Stimulated activated CD8-positive, alpha-beta memory T cell treated with anti-CD3 and anti-CD28 coated beads, Interleukin-15, amount 100 ng/mL, for 48 hours (primary cell): ENCODE measurements around the gene NCBP2.

Source experiments
- DNase-seq, 2 donors: peaks; one replicate each; pipeline ENCODE4 v3.0.0-alpha.2; 2020; ENCODE audit warnings: low read depth in 2 of 2

The NCBP2 gene

DNA sequence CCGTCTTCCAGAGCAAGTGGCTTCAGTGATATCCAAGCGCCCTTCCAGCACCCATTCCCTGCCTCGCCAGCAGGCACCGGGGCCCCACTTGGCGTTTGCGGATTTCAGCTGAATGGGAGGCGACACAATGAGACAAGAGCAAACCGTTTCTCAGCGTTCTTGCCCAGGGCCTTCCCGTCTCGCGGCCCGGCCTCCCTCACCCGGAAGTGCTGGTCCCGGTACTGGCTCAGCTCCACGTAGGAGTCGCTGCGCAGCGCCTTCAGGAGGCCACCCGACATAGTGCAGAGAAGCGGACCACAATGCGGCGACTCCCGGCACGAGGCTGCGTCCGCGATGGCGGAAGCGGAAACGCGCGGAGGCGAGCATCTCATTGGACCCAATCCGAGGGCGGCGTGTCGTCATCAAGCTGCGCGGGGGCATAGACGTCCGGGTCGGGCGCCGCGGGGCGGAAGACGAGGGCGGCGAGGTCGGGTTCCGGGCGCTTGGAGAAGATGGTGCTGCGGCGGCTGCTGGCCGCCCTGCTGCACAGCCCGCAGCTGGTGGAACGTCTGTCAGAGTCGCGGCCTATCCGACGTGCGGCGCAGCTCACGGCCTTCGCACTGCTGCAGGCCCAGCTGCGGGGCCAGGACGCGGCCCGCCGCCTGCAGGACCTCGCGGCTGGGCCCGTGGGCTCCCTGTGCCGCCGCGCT is at the start of gene NCBP2:
TSS of gene NCBP2 (minus strand) at position 303 of the 689 bp plus-strand sequence. CDS start at position 278, 25 bp downstream.
- DNase-seq, result peak; percentile 99 to 100

DNA sequence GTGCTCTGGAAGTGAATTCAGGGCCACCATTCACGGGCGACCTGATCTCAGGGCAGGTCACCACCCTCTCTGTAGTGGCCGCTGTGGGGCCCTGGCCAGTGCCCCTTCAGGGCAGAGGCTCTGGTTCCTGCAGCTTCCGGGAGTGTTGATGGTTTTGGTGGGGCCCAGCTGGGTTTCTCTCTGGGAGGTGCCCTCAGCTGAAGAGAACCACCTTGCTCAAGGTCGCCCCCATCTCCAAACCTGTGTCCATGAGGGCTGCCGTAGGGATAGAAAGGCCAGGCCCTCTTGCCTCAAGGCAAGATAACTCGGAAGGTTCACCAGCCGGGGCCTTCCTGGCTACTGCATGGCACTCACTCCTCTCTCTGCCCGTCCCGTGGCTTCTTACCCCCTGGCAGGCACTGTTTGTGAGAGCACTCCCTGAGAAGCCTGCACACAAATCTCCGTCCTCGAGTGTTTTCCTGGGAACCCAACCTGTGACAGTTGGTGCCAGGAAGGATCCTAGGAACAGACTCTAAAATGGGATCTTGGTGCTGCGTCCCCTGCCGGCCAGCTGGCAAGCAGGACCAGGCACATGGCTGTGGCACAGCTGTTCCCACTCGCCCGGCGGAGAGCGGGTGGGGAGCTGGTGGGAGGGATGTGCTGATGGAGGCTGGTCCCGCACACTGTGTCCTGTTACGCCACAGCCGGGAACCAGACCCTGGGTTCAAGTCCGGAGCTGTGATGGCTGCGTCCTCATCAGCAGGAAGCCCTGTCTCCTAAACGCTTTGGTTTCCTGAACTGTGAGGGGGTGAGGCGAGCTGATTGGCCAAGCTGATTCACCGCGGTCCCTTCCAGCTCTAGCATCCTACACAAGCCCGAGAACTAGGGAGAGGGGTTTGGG is 49.5 kb upstream of the NCBP2 start:
- no peak for DNase-seq

DNA sequence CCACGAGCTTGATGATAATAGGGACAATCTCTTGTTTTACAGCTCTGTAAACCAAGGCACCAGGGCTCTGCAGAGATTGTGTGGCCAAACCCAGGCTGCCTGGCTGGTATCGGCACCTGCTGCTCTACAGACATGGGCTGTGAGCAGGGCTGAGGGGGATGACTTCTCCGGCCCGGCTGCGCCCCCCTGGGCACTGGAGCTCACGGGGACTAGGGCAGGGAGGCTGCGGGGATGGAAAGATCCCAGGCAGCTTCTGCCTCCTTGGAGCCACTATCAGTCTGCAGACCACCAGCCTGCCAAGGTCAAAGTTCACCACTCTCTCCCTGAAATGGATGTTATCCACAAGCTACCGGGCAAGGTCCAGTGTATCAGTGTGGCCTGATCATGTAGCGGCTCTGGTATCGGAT is 48.3 kb upstream of the NCBP2 start:
- DNase-seq, result no peak

DNA sequence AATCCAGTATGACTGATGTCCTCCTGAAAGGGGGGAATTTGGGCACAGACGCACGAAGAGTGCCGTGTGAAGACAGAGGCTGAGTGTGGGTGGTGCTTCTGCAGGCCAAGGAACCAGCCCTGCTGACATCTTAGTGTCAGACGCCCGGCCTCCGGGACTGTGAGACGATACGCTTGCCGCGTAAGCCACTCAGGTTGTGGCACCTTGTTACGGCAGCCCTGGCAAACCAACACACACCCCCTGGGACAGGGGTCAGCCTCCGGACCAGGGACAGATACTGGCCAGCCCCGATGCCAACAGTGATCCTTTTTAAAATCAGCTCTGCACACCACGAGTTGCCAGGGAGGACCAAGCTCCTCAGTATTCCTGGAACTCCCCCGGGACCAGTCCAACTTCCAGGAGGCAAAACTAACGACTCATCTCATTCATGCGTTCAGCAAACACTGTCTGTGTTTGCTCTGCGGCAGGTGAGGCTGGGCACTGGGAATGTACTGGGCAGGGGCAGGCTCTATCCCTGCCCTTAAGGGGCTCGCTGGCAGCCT is 47.5 kb upstream of the NCBP2 start:
- no peak for DNase-seq

DNA sequence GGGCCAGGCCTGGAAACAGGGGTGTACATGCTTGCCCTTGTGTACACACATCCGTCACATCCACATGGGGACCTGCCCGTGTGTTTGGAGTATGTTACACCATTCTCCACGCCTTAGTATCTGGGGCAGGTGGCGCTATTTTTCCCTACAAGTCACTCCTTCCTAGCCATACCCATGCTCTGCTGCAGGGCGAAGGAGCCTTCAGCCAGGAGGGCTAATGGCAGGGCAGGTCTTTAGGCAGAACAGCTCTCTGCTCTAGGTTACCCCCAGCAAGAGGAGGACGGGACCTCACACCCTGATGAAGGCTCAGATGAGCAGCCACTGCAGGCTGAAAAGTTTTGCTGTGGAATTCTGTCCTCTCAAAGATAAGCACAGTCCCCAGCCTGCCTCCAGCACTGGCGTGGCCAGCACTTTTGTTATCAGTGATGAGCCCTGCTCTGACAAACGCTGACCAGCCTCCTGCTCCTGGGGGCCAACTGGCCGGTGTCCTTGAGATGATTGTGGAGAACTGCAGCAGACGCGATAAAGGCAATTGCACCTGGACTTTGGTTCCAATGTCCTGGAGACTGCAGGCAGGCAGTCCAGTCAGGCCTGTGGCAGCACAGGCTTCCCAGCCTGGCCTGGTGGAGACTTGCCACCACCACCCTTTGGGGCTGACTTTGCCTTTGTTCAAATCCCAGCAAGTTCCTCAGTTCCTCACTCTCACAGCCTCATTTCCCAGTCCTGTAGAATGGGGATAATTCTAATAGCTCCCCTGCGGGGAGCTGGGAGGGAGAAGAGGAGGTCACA is 46.1 kb upstream of the NCBP2 start:
- DNase-seq, result no peak

DNA sequence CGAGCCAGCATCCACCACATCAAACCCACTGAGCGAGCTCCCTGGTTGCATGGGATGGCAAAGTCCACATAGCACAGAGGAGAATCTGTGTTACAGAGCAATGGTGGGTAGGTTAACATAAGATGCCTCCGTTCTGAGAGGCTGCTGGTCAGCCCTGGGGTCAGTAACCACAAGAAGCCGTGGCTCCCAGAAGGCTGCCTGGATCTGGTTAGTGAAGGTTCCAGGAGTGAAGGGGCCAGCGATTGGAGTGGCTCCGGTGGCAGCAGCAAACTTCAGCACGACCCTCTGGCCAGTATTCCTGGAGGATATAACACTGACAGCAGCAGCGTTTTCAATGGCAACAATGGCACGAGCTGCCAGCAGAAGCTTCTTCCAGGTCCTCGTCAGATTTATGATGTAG is 44.7 kb upstream of the NCBP2 start:
- no peak for DNase-seq

DNA sequence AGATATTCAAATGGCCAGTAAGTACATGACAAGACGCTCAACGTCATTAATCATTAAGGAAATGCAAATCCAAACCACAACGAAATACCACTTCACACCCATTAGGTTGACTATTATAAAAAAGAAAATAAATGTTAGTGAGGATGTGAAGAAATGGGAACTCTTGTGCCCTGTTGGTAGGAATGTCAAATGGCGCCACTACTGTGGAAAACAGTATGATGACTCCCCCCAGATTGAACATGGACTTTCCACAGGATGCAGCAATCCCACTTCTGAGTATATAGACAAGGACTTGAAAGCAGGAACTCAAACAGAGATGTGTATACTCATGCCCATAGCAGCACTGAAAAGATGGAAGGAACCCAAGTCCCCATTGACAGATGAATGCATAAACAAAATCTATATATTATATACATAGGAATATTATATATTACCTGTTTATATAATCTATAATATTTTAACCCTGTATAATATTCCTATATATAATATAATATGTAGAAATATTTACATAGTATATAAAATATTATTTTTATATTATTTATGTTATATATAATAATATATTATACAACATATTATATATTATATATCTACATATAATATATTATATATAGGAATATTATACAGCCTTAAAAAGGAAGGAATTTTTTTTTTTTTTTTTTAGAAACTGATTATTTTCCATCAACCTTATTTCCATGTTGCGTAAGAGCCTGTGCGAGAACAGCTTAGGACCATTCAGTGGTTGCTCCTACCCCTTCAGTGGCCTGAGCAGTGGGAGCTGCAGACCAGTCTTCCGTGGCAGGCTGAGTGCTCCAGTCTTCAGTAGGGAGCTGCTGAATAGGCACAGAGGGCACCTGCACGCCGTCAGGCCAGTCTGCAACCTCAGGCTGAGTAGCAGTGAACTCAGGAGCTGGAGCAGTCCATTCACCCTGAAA is 43.9 kb upstream of the NCBP2 start:
- no peak for DNase-seq

DNA sequence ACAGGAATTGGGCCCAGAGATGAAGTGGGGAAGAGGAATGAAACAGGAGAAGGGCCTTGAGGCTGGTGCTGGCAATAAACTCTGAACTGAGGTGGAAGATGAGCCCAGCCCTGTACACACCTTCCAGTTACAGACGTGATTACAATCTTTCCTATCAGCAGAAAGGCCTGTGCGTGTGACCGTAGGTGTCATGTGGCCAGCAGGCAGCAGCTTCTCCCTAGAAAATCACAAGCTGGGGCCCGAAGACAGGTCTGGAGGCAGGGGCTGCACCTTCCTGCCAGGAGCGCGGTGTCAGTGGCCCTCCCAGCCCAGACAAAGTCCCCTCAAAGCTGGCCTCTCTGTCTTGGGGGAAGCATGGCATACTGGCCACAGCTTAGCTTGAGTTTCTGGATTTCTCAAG is 43.0 kb upstream of the NCBP2 start:
- DNase-seq, result no peak

DNA sequence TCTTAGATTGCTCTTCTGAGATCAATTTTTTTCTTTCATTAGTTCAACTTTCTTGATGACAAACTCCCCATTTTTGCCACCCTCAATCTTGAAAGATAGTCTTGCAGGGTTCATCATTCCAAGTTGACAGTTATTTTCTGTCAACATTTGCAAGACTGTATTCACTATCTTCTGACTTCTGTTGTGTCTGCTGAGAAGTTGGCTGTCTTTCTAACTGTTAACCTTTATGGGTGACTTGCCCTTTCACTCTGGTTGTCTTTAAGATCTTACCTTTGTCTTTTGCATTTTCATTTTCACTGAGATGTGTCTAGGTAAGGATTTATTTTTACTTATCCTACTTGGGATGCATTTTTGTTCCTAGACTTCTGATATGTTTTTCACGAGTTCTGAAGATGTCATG is 40.9 kb upstream of the NCBP2 start:
- no peak for DNase-seq

DNA sequence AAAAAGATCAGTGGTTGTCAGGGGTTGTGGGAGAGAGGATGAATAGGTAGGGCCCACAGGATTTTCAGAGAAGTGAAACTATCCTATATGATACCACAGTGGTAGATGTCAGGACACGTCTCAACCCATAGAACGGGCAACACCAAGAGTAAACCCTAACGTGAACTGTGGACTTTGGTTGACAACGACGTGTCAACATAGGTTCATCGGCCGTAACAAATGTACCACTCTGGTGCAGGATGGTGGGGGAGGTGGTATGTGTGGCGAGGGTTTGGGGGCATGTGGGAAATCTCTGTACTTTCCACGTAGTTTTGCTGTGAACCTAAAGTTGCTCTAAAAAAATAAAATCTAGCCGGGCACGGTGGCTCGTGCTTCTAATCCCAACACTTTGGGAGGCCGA is 39.3 kb upstream of the NCBP2 start:
- no peak for DNase-seq

DNA sequence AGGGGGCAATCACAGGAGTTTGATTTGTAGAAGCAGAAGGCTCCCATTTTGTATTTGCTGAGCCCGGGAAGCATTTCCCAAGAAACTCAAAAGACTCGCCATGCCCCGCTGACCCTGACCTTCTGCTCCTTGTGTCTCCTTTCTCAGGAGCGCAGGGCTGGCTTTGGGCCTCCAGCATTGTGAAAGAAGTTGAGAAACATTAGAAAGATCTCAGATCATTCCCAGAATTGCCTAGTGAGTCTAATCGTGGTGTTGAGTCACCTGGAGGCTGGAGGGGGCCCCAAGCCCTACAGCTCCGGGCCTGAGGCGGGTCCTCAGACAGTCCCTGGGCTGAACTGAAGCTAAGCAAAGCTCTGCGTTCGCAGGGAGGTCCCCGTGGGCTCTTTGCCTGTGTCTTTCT is 37.2 kb upstream of the NCBP2 start:
- no peak for DNase-seq

DNA sequence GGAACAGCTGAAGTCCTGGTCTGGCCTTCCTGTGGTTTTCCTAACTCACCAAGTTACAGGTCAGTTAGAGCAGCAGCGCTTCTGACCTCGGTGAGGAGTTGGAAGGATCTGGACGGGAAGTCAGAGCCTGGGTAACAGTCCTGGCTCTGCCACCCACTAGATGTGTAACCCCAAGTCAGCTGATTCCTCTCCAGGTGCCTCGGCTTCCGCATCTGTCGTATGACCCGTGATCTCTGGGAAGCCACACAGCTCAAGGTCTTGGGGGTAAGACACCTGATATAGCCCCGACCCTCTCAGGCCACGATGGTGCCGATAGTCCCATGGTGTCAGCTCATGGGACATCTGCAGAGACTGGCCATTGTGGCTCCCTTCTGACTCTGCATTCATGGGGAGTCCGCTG is 34.6 kb upstream of the NCBP2 start:
- no peak for DNase-seq

DNA sequence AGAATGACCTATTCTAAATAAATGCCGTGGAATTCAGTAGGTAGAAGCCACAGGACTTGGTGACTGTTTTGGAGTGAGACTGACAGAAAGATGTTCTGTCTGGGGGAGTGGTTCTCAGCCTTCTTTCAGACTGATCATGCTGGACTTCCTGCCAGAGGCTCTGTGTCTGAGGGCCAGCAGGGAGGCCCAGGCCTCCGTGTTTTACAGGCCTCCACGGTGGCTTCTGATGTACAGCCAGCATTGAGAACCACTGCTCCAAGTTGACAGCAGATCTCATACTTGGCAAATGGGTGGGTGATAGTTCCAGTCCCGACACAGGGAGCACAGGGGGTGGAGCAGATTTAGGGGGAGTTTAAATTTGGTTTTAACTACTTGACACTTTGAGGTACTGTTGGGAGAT is 33.0 kb upstream of the NCBP2 start:
- DNase-seq, result no peak

DNA sequence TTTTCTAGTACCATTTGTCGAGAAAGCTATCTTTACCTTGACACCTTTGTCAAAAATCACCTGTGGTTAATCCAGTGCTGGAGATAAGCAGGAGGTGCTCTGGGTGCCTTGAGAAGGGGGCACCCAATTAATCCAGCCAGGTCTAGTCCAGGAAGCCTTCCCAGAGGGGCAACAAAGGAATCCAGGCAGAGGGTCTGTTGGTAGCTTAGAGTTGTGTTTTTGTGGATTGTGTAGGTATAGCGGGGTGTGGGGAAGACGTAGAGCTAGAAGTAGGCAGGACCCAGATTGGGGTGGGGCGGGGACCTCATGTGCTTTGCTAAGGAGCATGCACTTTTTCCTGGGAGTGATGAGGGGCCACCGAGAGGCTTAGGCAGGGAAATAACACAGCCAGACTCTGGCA is 32.3 kb upstream of the NCBP2 start:
- DNase-seq, result no peak

DNA sequence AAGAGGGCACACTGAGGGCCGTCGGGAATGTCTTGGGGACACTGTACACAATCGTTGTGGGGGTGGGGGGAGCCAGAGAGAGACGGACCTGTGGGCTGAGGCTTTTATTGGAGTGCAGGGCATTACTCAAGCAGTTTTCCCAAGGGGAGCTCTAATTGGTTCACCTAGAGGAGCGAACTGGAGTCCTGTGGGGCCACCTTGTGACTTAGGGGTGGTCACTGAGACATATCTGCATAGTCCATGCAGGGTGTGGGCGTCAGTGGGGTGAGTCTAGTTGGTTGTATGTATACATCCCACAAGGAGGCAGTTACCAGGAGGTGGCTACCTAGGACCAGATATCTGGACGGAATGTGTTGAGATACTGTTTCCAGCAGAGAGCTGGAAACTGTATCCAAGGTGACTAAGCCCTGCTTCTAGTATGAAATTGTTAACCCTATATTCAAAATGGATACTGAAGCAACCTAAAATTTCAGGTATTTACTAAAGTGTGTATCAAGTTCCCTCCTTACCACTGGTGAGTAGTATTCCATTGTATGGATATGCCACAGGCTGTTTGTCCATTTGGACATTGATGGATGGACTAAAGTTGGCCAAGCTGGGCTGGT is 28.9 kb upstream of the NCBP2 start:
- no peak for DNase-seq

DNA sequence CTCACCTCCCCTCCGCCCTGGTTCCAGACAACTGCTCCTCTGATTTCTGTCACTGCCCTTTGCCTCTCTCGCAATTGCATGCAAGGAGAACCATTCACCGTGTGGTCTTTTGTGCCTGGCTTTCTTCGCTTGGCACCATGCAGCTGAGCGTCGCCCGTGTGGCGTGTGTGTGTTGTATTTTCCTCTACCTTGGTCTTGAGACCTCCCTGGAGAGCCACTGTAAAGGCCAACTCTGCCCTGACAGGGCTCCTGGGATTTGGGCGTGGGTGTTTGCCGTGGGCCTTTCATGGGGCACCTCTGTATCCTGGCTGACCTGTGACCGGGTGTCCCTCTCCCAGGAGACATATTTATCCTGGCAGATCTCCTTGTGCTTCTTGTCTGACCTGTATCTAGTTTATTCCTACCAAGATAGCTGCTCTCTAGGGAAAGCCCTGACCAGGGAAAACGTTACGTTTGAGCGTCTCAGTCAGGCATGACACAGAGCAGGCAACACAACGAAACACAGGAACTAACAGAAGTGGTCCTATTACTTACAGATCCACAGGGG is 28.3 kb upstream of the NCBP2 start:
- no peak for DNase-seq

DNA sequence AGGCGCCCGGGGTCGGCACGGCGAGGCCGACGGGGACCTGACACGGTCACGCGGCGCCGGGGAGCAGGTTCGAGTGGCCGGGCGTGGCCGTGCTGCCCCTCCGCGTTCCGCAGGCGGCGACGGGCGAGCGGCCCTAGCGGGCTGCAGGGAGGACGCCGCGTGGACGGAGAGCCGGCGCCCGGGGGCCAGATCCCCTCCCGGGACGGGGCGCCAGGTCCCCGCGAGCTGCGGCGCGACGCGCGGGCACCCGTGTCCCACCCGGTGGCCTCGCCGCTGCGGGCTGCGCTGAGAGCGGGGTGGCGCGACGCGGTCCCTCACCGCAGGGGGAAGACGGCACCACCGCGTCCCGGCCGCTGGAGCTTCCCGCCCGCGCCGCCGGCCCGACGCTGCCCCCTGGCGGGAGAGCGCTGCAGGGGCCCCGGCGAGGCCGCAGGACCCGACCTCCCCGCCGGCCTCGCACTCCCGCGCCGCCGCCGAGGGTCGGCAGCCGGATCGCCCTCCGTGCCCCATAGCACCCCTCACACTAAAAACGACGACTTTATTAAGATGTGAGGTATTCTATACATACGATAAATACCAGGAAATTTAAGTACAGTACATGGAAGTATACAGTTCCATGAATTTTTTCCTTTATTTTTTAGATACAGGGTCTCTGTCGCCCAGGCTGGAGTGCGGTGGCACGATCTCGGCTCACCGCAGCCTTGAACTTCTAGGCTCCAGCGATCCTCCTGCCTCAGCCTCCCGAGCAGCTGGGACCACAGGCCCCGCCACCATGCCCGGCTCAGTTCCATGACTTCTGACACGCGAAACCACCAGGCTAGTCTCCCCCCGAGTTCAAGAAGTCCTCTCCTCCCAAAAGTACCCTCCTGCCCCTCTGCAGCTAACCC is 27.6 kb upstream of the NCBP2 start:
- DNase-seq, result peak; percentile 50 to 56

DNA sequence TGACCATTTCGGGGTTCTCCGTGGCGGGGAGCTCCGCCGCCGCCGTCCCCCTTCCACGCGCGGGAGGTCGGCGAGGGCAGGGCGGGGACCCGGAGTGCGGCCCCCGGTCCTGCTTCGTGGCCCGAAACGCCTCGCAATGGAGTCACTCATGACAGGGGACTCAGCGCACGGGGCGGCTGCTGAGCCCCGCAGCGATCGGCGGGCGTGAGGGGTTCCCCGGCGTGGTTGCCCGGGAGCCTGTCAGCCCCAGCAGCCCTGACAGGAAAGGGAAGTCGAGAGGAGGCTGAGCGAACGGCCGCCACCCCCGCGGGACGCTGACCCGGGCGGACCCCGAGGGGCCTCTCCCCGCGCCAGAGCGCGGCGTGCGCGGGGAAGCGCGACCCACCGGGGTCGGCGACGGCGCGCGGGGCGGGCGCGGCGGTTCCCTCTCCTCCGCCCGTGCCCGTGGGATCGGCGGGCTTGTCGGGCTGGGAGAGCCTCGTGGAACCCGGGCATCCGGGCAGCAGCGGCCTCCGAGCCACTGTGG is 26.9 kb upstream of the NCBP2 start:
- DNase-seq, result peak; percentile 20 to 28
